IPS-15b (cell line): ENCODE data around the gene CENPA.

ENCODE experiments used
- H3K27me3 ChIP-seq: one replicate; pipeline ENCODE4 v1.6.1; 2013; ENCODE audit warnings: low read length; ENCODE audit not compliant: control insufficient read depth, insufficient read depth
- H3K36me3 ChIP-seq: one replicate; pipeline ENCODE4 v1.6.1; 2013; ENCODE audit warnings: low read length; ENCODE audit not compliant: control insufficient read depth, insufficient read depth
- H3K4me1 ChIP-seq: one replicate; pipeline ENCODE4 v1.6.1; 2013; ENCODE audit warnings: mild to moderate bottlenecking, low read length; ENCODE audit not compliant: control insufficient read depth, insufficient read depth
- H3K4me3 ChIP-seq: one replicate; pipeline ENCODE4 v1.5.1; 2013; ENCODE audit warnings: low read depth, low read length
- H3K9ac ChIP-seq: one replicate; pipeline ENCODE4 v1.6.1; 2013; ENCODE audit warnings: low read depth, mild to moderate bottlenecking, low read length
- H3K9me3 ChIP-seq: one replicate; pipeline ENCODE4 v1.6.1; 2013; ENCODE audit warnings: mild to moderate bottlenecking, low read length; ENCODE audit not compliant: control insufficient read depth, insufficient read depth

Gene CENPA

DNA sequence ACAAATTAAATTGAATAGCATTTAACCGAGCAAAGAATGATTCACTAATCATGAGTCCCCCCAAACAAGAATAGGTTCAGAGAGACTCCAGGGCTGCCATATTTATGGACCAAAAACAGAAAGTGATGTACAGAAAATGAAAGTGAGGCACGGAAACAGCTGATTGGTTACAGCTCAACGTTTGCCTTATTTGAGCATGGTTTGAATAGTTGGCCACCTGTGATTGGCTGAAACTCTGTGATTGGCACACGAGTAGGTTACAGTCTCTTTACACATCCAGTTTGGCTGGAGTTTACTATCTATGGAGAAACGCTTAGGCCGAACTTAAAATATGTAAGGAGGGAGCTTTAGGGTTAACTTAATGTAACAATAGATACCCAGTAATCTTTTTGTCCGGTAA is 35.1 kb downstream of the CENPA start:
- no peaks in the 10 kb centered on the region for H3K27me3 ChIP-seq
- H3K4me1 ChIP-seq, result no peaks in the 10 kb centered on the region
- no peaks in the 10 kb centered on the region for H3K36me3 ChIP-seq
- H3K9ac ChIP-seq, result no peak overlapping the region
- H3K4me3 ChIP-seq, result no peak overlapping the region
- no peaks in the 10 kb centered on the region for H3K9me3 ChIP-seq

GRCh38 chr2:26822877-26823276 is 37.0 kb downstream of the CENPA start:
- Histone ChIP-seq H3K4me1 (no peaks in the 10 kb centered on the region), H3K9ac (no peak overlapping the region), H3K36me3 (no peaks in the 10 kb centered on the region), H3K9me3 (no peaks in the 10 kb centered on the region), H3K4me3 (no peak overlapping the region), H3K27me3 (no peaks in the 10 kb centered on the region)

- Histone ChIP-seq H3K9ac (no peak overlapping the region), H3K9me3 (no peaks in the 10 kb centered on the region), H3K36me3 (no peaks in the 10 kb centered on the region), H3K4me3 (no peak overlapping the region), H3K4me1 (no peaks in the 10 kb centered on the region), H3K27me3 (peaks cover 6% of the 10 kb centered on the region)
Measured at GRCh38 chr2:26838121-26838906, 52.5 kb downstream of the CENPA start.

GRCh38 chr2:26840937-26841610 is 55.2 kb downstream of the CENPA start:
- Histone ChIP-seq H3K9me3 (no peaks in the 10 kb centered on the region), H3K4me1 (no peaks in the 10 kb centered on the region), H3K27me3 (peaks cover 21% of the 10 kb centered on the region), H3K36me3 (no peaks in the 10 kb centered on the region), H3K9ac (no peak overlapping the region), H3K4me3 (no peak overlapping the region)

GRCh38 chr2:26843041-26843440 is 57.2 kb downstream of the CENPA start:
- Histone ChIP-seq H3K9me3 (no peaks in the 10 kb centered on the region), H3K27me3 (peaks cover 33% of the 10 kb centered on the region), H3K9ac (no peak overlapping the region), H3K4me3 (no peak overlapping the region), H3K36me3 (no peaks in the 10 kb centered on the region), H3K4me1 (no peaks in the 10 kb centered on the region)
